GM19238 (cell line): Measurements from ENCODE around the gene TUBA1B.
A peak's percentile ranks its signal among the peaks of the same experiment; 100 is the strongest.

Experiments used
- DNase-seq: peaks from one replicate; pipeline ENCODE4 v3.0.0; 2011; ENCODE audit warnings: low spot score; ENCODE audit not compliant: insufficient read length

Gene TUBA1B

GRCh38 chr12:49091056-49091835 is 39.9 kb downstream of the TUBA1B start:
- DNase-seq: no peak

GRCh38 chr12:49089821-49090773 is 41.1 kb downstream of the TUBA1B start:
- no peak for DNase-seq

- DNase-seq: no peak
These were observed 42.3 kb downstream of the TUBA1B start for GRCh38 chr12:49088932-49089330.

- DNase-seq: peak; percentile 77
These were observed 42.9 kb downstream of the TUBA1B start for GRCh38 chr12:49088150-49088931.

GRCh38 chr12:49086116-49086515 is 45.1 kb downstream of the TUBA1B start:
- DNase-seq: no peak

DNA sequence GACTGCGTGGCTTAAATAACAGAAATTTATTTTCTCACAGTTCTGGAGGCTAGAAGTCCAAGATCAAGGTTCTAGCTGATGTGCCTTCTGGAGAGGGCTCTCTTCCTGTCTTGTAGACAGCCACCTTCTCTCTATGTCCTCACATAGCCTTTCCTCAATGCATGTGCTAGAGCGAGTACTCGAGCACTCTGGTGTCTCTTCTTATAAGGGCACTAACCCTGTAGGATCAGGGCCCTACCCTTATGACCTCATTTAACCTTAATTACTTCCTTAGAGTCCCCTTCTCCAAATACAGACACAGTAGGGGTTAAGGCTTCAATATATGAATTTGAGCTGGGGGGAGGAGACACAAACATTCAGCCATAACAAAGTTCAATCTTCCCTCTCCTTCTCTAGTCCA is 46.8 kb downstream of the TUBA1B start:
- no peak for DNase-seq

DNA sequence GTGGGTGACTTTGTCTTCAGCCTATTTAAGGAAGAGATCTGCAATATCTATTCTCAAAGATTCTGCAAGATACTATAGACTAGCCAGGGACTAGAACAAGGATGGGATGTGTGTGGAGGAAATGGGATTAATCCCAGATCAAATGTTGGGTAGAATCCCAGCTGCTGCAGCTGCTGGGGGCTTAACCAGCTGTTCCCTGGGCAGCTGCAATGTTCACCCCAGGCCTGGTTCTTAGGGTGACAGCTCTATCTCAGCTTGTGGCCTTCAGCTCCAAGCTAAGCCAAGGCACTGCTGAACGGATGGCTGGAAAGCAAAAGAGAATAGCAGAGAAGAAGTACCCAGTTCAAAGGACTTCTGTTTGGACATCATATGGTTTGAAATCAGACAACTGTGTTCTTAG is 51.4 kb downstream of the TUBA1B start:
- no peak for DNase-seq
